Measurements from ENCODE around the gene PDE1C.

Gene PDE1C

GRCh38 chr7:31918706-31919393, 151.4 kb downstream of the PDE1C start:
- no peak overlapping the region for H3K27ac ChIP-seq
- TF ChIP-seq ZFX (IDR thresholded peaks at IDR 0.05): no peak
- TF ChIP-seq CTCF (conservative IDR thresholded peaks at IDR 0.05): no peak

GRCh38 chr7:31917256-31917655, 153.0 kb downstream of the PDE1C start:
- TF ChIP-seq ZFX (IDR thresholded peaks at IDR 0.05) (no peak), CTCF (conservative IDR thresholded peaks at IDR 0.05) (no peak)
- H3K27ac ChIP-seq: no peak overlapping the region

- TF ChIP-seq ZFX (IDR thresholded peaks at IDR 0.05) (no peak), CTCF (conservative IDR thresholded peaks at IDR 0.05) (no peak)
- H3K27ac ChIP-seq: no peak overlapping the region
Measured at GRCh38 chr7:31910191-31910590, 160.0 kb downstream of the PDE1C start.

DNA sequence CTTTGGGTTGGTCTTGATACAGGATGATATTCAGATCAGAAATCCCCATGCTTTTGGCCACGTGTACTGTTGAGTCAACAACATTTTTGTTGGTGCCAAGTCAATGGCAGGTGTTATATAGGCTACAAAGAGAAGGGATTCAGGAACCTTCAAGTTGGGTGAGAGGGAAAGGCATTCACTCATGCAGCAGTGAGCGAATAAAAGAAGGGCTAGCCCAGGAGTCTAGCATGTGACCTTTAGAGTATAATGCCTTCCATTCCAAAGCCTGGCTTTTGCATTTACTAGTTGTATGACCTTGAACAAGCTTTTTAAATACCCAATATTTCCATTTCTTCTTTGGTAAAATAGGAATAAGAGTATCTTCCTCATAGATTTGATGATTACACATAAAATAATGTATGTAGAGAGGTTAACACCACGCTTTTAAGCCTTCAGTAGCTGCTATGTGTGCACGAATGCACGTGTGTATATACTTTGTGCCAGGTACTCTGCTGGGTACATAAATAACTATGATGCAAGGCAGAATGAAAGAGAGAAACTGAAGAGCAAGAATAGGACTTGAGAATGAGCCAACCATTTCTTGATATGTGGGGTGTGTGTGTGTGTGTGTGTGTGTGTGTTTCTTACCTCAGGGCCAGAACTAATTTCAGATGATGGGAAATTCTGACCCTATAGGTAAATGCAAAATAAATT, 163.6 kb downstream of the PDE1C start:
- H3K27ac ChIP-seq: no peak overlapping the region
- TF ChIP-seq ZFX (IDR thresholded peaks at IDR 0.05) (no peak), CTCF (conservative IDR thresholded peaks at IDR 0.05) (no peak)

DNA sequence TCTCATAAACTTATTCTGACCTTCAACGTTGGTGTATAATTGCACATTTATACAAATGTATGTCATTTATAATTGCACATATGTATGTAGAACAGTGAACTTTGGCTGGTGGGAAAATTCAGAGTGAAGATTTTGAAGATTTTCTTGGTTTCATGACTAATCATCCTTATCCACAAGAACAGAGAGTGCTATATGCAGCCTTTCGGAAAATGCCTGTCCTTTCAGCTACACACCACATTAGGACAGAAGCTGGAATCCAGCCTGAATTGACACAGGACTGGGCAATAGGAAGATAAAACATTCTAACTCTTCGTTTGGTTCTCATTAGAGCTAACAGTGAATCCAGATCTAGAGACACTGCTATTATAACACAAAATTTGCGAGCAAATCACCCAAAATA, 166.2 kb downstream of the PDE1C start:
- TF ChIP-seq CTCF (conservative IDR thresholded peaks at IDR 0.05) (no peak), ZFX (IDR thresholded peaks at IDR 0.05) (no peak)
- no peak overlapping the region for H3K27ac ChIP-seq

DNA sequence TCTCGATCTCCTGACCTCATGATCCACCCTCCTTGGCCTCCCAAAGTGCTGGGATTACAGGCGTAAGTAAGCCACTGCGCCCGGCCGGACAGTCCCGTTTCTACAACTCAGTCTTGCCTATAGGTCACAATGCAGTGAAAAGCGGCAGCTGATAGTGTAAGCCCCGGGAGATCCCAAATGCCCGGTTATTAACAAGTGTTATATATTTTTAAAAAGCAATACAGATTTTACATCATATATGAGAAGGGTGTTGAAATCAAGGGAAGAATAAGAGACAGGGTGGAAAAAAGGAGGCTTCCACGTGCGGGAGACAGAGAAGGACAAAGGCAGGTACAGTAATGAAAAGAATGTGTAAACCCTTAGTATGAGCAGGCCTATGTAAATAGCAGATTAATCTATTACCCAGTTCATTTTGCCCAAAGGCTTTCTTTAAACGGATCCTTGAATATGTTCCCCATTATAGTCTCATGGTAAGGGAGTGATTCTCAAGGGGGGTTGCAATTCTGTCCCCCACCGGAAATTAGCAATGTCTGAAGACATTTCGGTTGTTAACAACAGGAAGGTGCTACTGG, 170.8 kb downstream of the PDE1C start:
- no peak overlapping the region for H3K27ac ChIP-seq
- TF ChIP-seq ZFX (IDR thresholded peaks at IDR 0.05): no peak
- TF ChIP-seq CTCF (conservative IDR thresholded peaks at IDR 0.05): no peak

- no peak overlapping the region for H3K27ac ChIP-seq
- TF ChIP-seq ZFX (IDR thresholded peaks at IDR 0.05): no peak
- no peak for TF ChIP-seq CTCF (conservative IDR thresholded peaks at IDR 0.05)
Measured at GRCh38 chr7:31896925-31897324, 173.3 kb downstream of the PDE1C start.
